AG09309 (cell line): ENCODE results near the gene ZNF641.

Experiments used
- DNase-seq: peaks from one replicate; pipeline ENCODE4 v3.0.0-alpha.2; 2010; ENCODE audit warnings: low read depth
- H3K4me3 ChIP-seq: 2 replicates; pipeline ENCODE4 v1.5.1; 2011; ENCODE audit warnings: mild to moderate bottlenecking, low read depth, low read length, moderate library complexity; ENCODE audit not compliant: control insufficient read depth
- TF ChIP-seq, protein P1 (sequence below): IDR thresholded peaks from 2 replicates; pipeline ENCODE4 v1.5.1; 2011; ENCODE audit warnings: mild to moderate bottlenecking, low read depth, low read length, inconsistent platforms; ENCODE audit not compliant: insufficient read depth, control insufficient read depth; ENCODE audit errors: missing control alignments

ZNF641 gene

DNA sequence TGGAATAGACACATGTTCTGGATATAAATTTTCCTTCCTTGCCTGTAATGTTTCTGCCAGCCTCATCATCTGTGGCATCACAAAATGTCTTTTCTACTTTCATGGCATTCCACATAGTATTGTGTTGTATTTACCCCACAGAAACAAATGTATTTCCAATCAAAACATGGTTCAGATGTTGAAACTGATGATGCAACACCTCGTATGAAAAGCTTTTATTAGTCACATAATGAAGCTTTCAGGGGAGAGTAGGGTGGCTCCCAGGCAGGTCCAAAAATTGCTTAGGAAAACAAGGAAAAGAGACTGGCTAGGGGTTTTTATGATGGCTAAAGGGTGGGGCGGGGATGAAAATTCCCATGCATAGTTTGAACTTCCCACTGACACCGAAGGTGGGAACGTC lies 29.1 kb upstream of the ZNF641 start:
- DNase-seq: no peak
- H3K4me3 ChIP-seq: no peak overlapping the region
- TF ChIP-seq, protein P1, sequence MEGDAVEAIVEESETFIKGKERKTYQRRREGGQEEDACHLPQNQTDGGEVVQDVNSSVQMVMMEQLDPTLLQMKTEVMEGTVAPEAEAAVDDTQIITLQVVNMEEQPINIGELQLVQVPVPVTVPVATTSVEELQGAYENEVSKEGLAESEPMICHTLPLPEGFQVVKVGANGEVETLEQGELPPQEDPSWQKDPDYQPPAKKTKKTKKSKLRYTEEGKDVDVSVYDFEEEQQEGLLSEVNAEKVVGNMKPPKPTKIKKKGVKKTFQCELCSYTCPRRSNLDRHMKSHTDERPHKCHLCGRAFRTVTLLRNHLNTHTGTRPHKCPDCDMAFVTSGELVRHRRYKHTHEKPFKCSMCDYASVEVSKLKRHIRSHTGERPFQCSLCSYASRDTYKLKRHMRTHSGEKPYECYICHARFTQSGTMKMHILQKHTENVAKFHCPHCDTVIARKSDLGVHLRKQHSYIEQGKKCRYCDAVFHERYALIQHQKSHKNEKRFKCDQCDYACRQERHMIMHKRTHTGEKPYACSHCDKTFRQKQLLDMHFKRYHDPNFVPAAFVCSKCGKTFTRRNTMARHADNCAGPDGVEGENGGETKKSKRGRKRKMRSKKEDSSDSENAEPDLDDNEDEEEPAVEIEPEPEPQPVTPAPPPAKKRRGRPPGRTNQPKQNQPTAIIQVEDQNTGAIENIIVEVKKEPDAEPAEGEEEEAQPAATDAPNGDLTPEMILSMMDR: no peak

DNA sequence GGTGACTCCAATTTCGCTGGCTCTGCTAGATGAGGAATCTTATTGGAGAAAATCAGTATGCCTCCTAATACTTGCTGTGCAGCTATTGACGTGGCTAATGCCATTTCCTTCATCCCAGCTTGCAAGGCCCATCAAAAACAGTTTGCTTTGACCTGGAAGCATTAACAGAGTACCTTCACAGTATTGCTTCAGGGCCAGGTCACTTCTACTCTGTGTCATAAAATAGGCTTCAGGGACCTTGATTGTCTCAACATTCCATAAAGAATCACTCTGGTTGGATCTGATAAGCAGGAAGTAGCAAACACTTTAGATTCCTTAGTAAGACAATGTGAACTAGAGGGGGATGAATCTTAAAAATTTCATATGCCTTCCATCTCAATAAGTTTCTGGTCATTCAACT lies 26.9 kb upstream of the ZNF641 start:
- TF ChIP-seq, protein P1: no peak
- DNase-seq: no peak
- no peak overlapping the region for H3K4me3 ChIP-seq

DNA sequence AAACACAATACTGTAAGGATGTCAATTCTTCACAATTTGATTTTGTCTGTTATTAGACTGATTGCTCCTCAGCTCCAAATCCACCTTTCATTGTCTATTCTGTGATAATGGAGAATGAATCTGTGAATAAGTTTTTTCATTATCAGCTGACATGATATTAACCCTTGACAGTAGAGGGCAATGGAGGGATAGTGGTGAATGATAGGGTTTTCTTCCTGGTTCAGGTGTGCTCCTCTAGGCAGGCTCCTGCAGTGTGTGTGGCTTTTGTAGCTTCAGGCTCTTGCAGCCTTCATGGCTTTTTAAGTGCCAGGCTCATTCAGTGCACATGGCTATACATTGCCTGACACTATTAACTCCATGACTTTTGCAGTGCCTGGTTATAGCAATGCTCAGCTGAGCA lies 23.4 kb upstream of the ZNF641 start:
- no peak for DNase-seq
- no peak overlapping the region for H3K4me3 ChIP-seq
- TF ChIP-seq, protein P1: no peak

DNA sequence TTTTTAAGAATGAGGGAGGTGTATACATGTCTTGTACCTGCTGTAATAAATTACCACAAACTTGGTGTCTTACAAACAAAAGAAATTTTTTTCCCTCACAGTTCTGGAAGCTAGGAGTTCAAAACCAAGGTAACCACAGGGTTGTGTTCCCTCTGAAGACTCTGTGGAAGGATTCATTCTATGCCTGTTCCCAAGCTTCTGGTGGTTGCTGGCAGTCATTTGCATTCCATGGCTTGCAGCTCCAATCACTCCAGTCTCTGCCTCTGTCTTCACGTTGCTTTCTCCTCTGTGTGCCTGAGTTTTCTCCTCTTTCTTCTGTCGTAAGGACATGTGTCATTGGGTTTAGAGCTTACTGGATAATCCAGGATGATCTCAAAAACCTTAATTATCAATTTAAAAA lies 15.4 kb upstream of the ZNF641 start:
- no peak for DNase-seq

DNA sequence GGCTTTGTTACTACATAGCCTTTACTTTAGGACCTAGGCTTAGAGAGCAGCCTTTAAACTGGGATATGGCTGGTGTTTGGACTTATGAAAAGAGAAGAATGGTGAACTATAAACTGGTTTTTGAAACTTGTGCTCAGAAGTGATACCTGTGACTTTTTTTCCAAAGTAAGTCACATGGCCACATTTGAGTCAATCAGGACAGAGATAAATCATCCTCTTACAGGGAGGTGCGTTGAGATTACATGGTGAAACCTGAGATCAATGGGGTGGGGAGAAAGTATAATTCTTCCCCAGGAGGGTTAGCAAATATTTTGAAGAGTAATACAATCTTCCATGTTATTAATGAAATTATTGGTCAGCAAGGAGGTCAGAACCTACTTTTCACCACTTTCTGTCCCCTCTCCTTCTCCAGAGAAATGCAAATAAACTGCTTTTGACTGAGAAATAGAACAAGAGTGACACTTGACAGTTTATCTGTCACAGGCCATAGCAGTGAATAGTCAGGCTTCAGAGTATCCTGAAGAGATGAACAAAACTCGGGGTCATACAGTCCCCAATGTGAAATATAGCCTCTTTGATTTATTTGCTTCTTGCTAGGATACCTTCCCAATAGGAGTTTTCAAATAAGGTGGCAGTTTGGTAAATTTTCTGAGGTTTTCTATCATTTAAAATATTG lies 11.1 kb upstream of the ZNF641 start:
- H3K4me3 ChIP-seq: no peak overlapping the region
- TF ChIP-seq, protein P1: no peak
- no peak for DNase-seq

More for the DNA sequence above, 15.4 kb upstream of the ZNF641 start:
- TF ChIP-seq, protein P1: no peak
- H3K4me3 ChIP-seq: no peak overlapping the region

DNA sequence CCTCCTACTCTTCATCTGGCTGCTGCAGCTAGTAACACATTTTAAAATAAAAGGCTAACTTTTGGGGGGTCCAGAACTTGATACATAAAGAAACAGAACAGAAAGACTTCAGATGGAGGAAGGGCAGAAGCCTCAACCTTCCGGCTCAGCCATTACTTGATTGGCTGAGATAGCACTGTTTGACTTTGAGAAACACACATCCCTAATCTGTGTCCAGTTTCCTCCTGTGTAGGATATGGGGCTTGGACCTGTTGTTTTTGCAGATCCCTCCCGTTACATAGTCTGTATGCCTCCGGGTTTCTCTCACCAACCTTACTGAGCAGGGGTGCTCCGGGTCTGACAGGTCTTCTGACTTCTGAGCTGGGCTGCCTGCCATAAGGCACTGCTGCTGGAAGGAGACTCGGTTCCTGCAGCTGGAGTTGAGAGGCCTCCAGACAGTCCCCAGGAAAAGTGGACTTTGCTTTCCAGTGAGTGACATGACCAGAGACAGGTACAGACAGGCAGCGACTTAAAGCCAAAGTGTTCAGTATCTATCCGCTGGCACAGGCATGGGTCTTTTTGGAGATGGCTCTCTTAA lies 8.3 kb upstream of the ZNF641 start:
- no peak overlapping the region for H3K4me3 ChIP-seq
- TF ChIP-seq, protein P1: no peak
- DNase-seq: no peak
